K562 (cell line): ENCODE results near the gene CDC23. TPM values are rescaled to one million over a fixed set of nuclear protein-coding genes. Genes with fewer than 3 reads are reported as not detected.

Experiments used
- ATAC-seq: fragments of 200-7000 bp; cut with Tn5 transposase; 3 replicates; pipeline ENCODE4 v1.9.1; 2020; ENCODE audit warnings: moderate library complexity
- BruUV-seq: library from RNA; stranded (reverse); fragments of 400-500 nt; replicated peaks from 2 replicates; lab custom pipeline; 2021; lab: Mats Ljungman, UMichigan
- CTCF ChIA-PET: fragments of 300-600 bp; formaldehyde crosslinking; extraction: SDS; loops from one replicate; lab custom pipeline; 2021; ENCODE audit warnings: low intra/inter-chr PET ratio; lab: Yijun Ruan, JAX
- POLR2A ChIA-PET: fragments of 300-600, 350-650 bp; sonication (Branson Sonifier 250); formaldehyde crosslinking; extraction: SDS; loops from one replicate; lab custom pipeline; 2021; ENCODE audit warnings: antibody characterized with exemption, inconsistent platforms; lab: Yijun Ruan, JAX
- DNase-seq, 4 experiments: peaks; one replicate each; pipeline versions ENCODE4 v3.0.0 to v3.0.0-alpha.2; 2011 to 2018; ENCODE audit warnings: low spot score in 3 of 4, mixed read lengths in 3 of 4; ENCODE audit errors: extremely low read depth in 1 of 4
- FAIRE-seq: peaks from 2 replicates; lab custom pipeline; 2011; peaks lifted over from hg19 to GRCh38; lab: Jason Lieb, UNC
- H2AFZ ChIP-seq: 2 replicates; pipeline ENCODE4 v1.6.0; 2011; ENCODE audit warnings: low read depth, low read length, control low read depth, inconsistent platforms
- H3K27ac ChIP-seq: fragments of 200-600 bp; 3 replicates; pipeline ENCODE4 v1.8.0; 2011; ENCODE audit warnings: low read depth, mild to moderate bottlenecking, control low read depth, inconsistent platforms, low read length, moderate library complexity, mixed read lengths; ENCODE audit errors: extremely low read depth
- H3K27me3 ChIP-seq, 2 experiments: fragments of 300-600 bp in 1 of 2; 2 replicates in 1 of 2; 3 replicates in 1 of 2; pipeline versions ENCODE4 v1.6.0 to v1.8.0; 2011; ENCODE audit warnings: inconsistent platforms in 2 of 2, low read length in 2 of 2, mild to moderate bottlenecking in 1 of 2, mixed read lengths in 1 of 2, moderate library complexity in 1 of 2; ENCODE audit not compliant: control insufficient read depth in 2 of 2, insufficient read depth in 2 of 2
- H3K36me3 ChIP-seq: fragments of 300-600 bp; 3 replicates; pipeline ENCODE4 v1.8.0; 2011; ENCODE audit warnings: mild to moderate bottlenecking, low read length, inconsistent platforms; ENCODE audit not compliant: control insufficient read depth, insufficient read depth
- H3K4me1 ChIP-seq, 2 experiments: fragments of 200-600 bp in 1 of 2; replicated peaks in 1 of 2; 2 replicates in 1 of 2; 3 replicates in 1 of 2; pipeline versions ENCODE4 v1.5.1 to v1.8.0; 2011; ENCODE audit warnings: inconsistent platforms in 2 of 2, low read length in 2 of 2, mild to moderate bottlenecking in 1 of 2, mixed read lengths in 1 of 2, moderate library complexity in 1 of 2; ENCODE audit not compliant: control insufficient read depth in 2 of 2, insufficient read depth in 2 of 2
- H3K4me2 ChIP-seq: 2 replicates; pipeline ENCODE4 v1.6.1; 2011; ENCODE audit warnings: low read length, control low read depth, inconsistent platforms, mixed read lengths; ENCODE audit not compliant: insufficient read depth
- H3K4me3 ChIP-seq: fragments of 200-600 bp; sonication (generic), shearing (Covaris generic); 2 replicates; pipeline ENCODE4 v1.5.1; 2016; ENCODE audit warnings: control low read depth, inconsistent platforms
- H3K79me2 ChIP-seq: fragments of 200-600 bp; 3 replicates; pipeline ENCODE4 v1.8.0; 2011; ENCODE audit warnings: low read length, inconsistent platforms; ENCODE audit not compliant: control insufficient read depth, insufficient read depth
- H3K9ac ChIP-seq, 2 experiments: 2 replicates each; pipeline versions ENCODE4 v1.6.0 to v1.6.1; 2011; ENCODE audit warnings: low read depth in 2 of 2, low read length in 2 of 2, control low read depth in 1 of 2, inconsistent platforms in 1 of 2, mild to moderate bottlenecking in 1 of 2, mixed read lengths in 1 of 2; ENCODE audit not compliant: insufficient read depth in 1 of 2
- H3K9me1 ChIP-seq: one replicate; pipeline ENCODE4 v1.6.0; 2011; ENCODE audit warnings: inconsistent platforms, mild to moderate bottlenecking, low read length, moderate library complexity; ENCODE audit not compliant: control insufficient read depth, insufficient read depth
- H3K9me3 ChIP-seq: replicated peaks from 2 replicates; pipeline ENCODE4 v1.5.1; 2011; ENCODE audit warnings: low read depth, low read length, inconsistent platforms; ENCODE audit not compliant: control insufficient read depth, insufficient read depth
- H4K20me1 ChIP-seq: replicated peaks from 2 replicates; pipeline ENCODE4 v1.6.1; 2011; ENCODE audit warnings: low read length, inconsistent platforms, mixed read lengths; ENCODE audit not compliant: control insufficient read depth, insufficient read depth
- ATF7 ChIP-seq: fragments of 450-650 bp; IDR thresholded peaks from 2 replicates; pipeline ENCODE4 v1.7.1; 2014; ENCODE audit warnings: mild to moderate bottlenecking, moderate library complexity
- E2F6 ChIP-seq, 2 experiments: IDR thresholded peaks; 2 replicates each; pipeline ENCODE4 v1.6.1; 2011; ENCODE audit warnings: borderline replicate concordance in 1 of 2, control low read depth in 1 of 2, low read depth in 1 of 2, low read length in 1 of 2, mild to moderate bottlenecking in 1 of 2, mixed read lengths in 1 of 2, moderate library complexity in 1 of 2; ENCODE audit not compliant: insufficient read depth in 1 of 2, insufficient read length in 1 of 2, poor library complexity in 1 of 2, severe bottlenecking in 1 of 2; ENCODE audit errors: extremely low read depth in 1 of 2
- ID3 ChIP-seq, 2 experiments: fragments of 250-450 bp in 1 of 2; fragments of 450-650 bp in 1 of 2; sonication (Bioruptor Pico) in 1 of 2; IDR thresholded peaks; 2 replicates each; pipeline versions ENCODE4 v1.6.1 to v1.8.0; 2016 to 2021; ENCODE audit warnings: mild to moderate bottlenecking in 2 of 2, moderate library complexity in 2 of 2, missing compliant biosample characterization in 1 of 2, missing genetic modification characterization in 1 of 2
- JUND ChIP-seq, 2 experiments: IDR thresholded peaks; 2 replicates in 1 of 2; 3 replicates in 1 of 2; pipeline ENCODE4 v1.6.1; 2011; ENCODE audit warnings: borderline replicate concordance in 2 of 2, low read depth in 2 of 2, low read length in 2 of 2, improper control_type of control experiment in 1 of 2, missing biosample characterization in 1 of 2, missing genetic modification characterization in 1 of 2, missing genetic modification reagents in 1 of 2
- KAT2B ChIP-seq: IDR thresholded peaks from one replicate; pipeline ENCODE4 v1.6.1; 2012; ENCODE audit warnings: low read depth, mild to moderate bottlenecking, control low read depth, inconsistent platforms, low read length, moderate library complexity
- KLF16 ChIP-seq: IDR thresholded peaks from 2 replicates; pipeline ENCODE4 v1.6.1; 2016; ENCODE audit warnings: antibody characterized with exemption
- RNF2 ChIP-seq: sonication (generic); IDR thresholded peaks from 2 replicates; pipeline ENCODE4 v1.6.1; 2016
- TEAD4 ChIP-seq, 2 experiments: sonication (generic) in 1 of 2; formaldehyde crosslinking in 1 of 2; IDR thresholded peaks; 2 replicates each; pipeline versions ENCODE4 v1.6.1 to v1.8.0; 2012 to 2022; ENCODE audit warnings: borderline replicate concordance in 1 of 2, inconsistent platforms in 1 of 2, low read length in 1 of 2, mild to moderate bottlenecking in 1 of 2, missing genetic modification reagents in 1 of 2
- ZFP36 ChIP-seq: fragments of 150-350 bp; IDR thresholded peaks from 2 replicates; pipeline ENCODE4 v1.6.1; 2018; ENCODE audit warnings: low read length, low read depth; ENCODE audit not compliant: partially characterized antibody
- ZNF507 ChIP-seq: conservative IDR thresholded peaks from 2 replicates; pipeline ENCODE4 v1.6.1; 2017; ENCODE audit warnings: missing genetic modification characterization, missing compliant biosample characterization
- ZNF57 ChIP-seq: fragments of 450-650 bp; formaldehyde crosslinking; IDR thresholded peaks from 2 replicates; pipeline ENCODE4 v1.4.0; 2020; ENCODE audit warnings: mild to moderate bottlenecking, moderate library complexity
- ZNF707 ChIP-seq: fragments of 250-450 bp; sonication (Bioruptor Pico); conservative IDR thresholded peaks from 2 replicates; pipeline ENCODE4 v1.8.0; 2022; ENCODE audit warnings: inconsistent platforms, mild to moderate bottlenecking, moderate library complexity
- WGBS: fragments of 100-300 bp; shearing (Covaris generic); methylation state at CpG from one replicate; pipeline ENCODE4 v1.1.6; 2016; ENCODE audit warnings: low coverage, mixed read lengths; ENCODE audit not compliant: insufficient coverage; ENCODE audit errors: missing lambda C conversion rate; 5-methylcytosine and 5-hydroxymethylcytosine counted together
- in situ Hi-C: fragments of 300-500 bp; cut with MboI; formaldehyde crosslinking; loops from 4 replicates; pipeline ENCODE4 v1.15.0; 2018; ENCODE audit warnings: inconsistent platforms, mixed read lengths
- intact Hi-C: fragments of 100-400 bp; cut with micrococcal nuclease; formaldehyde crosslinking; loops from 2 replicates; pipeline ENCODE4 v1.14.2; 2022
- polyA plus RNA-seq, 8 experiments: library from polyadenylated mRNA; depleted of rRNA in 4 of 8; stranded (reverse) in 5 of 8; unstranded in 3 of 8; fragments of >200 nt; fragmentation: Nextera tagmentation in 2 of 8; fragmentation: Illumina TruSeq in 1 of 8; extraction: Ambion mirVana in 2 of 8; extraction: Trizol in 1 of 8; gene quantifications; 2 replicates each; pipeline versions ENCODE4 v1.2.1 to v1.2.3, GENCODE V29; 2011 to 2014; ENCODE audit warnings: inconsistent platforms in 1 of 8, missing spikeins in 1 of 8
- total RNA-seq, 7 experiments: library from RNA; depleted of rRNA in 6 of 7; stranded (reverse); fragments of >200 nt in 6 of 7; fragmentation: Illumina TruSeq in 2 of 7; extraction: Trizol in 2 of 7; gene quantifications; 2 replicates each; pipeline versions ENCODE4 v1.2.1 to v1.2.3, GENCODE V29; 2011 to 2021; ENCODE audit warnings: low replicate concordance in 1 of 7

CDC23 gene
- total and polyA plus RNA-seq, 9 of the 15 experiments (the other 6 are each of a cell fraction or from before 2014, with no cell fraction given) = 34.5 to 157 (median 65.5) TPM

- 26% methylated on average over 66 of the region's 67 CpGs for WGBS
- CTCF ChIA-PET = no interaction called here
- DNase-seq = peak; percentile 38 to 53 (median 44)
- in situ Hi-C loops (no loop called here), intact Hi-C loops (no loop called here)
- no TSS peak for BruUV-seq
- no peak for FAIRE-seq
- Histone ChIP-seq H3K9ac (peak overlapping the region in 1 of 2 experiments; percentile 88; a peak in 3 of 4 replicates), H3K36me3 (no peaks in the 10 kb centered on the region), H3K9me3 (no peaks in the 10 kb centered on the region), H3K27me3 (peaks cover 21 to 33% of the 10 kb centered on the region in 2 experiments), H3K9me1 (no peaks in the 10 kb centered on the region), H3K27ac (no peak overlapping the region), H2AFZ (peak overlapping the region; percentile 86), H3K4me2 (peak overlapping the region; percentile 70), H3K4me1 (peaks cover 10 to 17% of the 10 kb centered on the region in 2 experiments; a peak in 4 of 5 replicates), H4K20me1 (no peaks in the 10 kb centered on the region), H3K4me3 (peak overlapping the region; percentile 12; the same call in 1 of the 2 replicates), H3K79me2 (no peaks in the 10 kb centered on the region)
- POLR2A ChIA-PET = interaction anchor here (0.9 to 1.2 kb wide), 4 partner anchors 11 to 98 kb away, joined by 3 to 9 read pairs (median 4); no protein-coding TSS in a partner anchor
- ATAC-seq = peak; percentile 80
- TF ChIP-seq ZNF507 (tag) = no peak
- peak; percentile 59 for TF ChIP-seq ATF7
- no peak for TF ChIP-seq KAT2B
- TF ChIP-seq ID3 (CRISPR knock-in tag; IDR thresholded peaks at IDR 0.05) = no peak
- peak; percentile 47; the same call in 1 of the 2 replicates for TF ChIP-seq ID3 (tag; IDR thresholded peaks at IDR 0.05)
- TF ChIP-seq RNF2 = peak; percentile 30; the same call in 1 of the 2 replicates
- no peak for TF ChIP-seq ZNF57 (CRISPR knock-in tag)
- peak; percentile 19 for TF ChIP-seq ZFP36
- TF ChIP-seq ZNF707 (CRISPR knock-in tag) = no peak
- TF ChIP-seq TEAD4 (IDR thresholded peaks at IDR 0.05; ENCODE audit: low read length) = peak; percentile 30; the same call in 1 of the 2 replicates
- TF ChIP-seq TEAD4 (CRISPR knock-in tag; IDR thresholded peaks at IDR 0.05; ENCODE audit: borderline replicate concordance) = no peak
- 0 out of 2 replicates have a peak, but pooled peaks have one; percentile 16 for TF ChIP-seq JUND (IDR thresholded peaks at IDR 0.05; ENCODE audit: borderline replicate concordance, low read depth, low read length)
- TF ChIP-seq JUND (tag; IDR thresholded peaks at IDR 0.05; ENCODE audit: borderline replicate concordance, low read depth, low read length) = no peak
- peak; percentile 53; the same call in 1 of the 2 replicates for TF ChIP-seq KLF16
- TF ChIP-seq E2F6 (IDR thresholded peaks at IDR 0.05; ENCODE audit: borderline replicate concordance in 1 of 2, extremely low read depth in 1 of 2, insufficient read depth in 1 of 2, insufficient read length in 1 of 2, low read depth in 1 of 2, low read length in 1 of 2, poor library complexity in 1 of 2, severe bottlenecking in 1 of 2) = peak in 1 of 2 experiments; percentile 58
Observed at GRCh38 chr5:138241688-138242571, 28.8 kb upstream of the CDC23 start.
